Kidney epithelial cell (primary cell): Measurements from ENCODE around the gene SPAG6. TPM values are rescaled to one million over a fixed set of nuclear protein-coding genes. Genes with fewer than 3 reads are reported as not detected.

Experiments used
- DNase-seq: peaks from one replicate; pipeline ENCODE4 v3.0.0-alpha.2; 2010; ENCODE audit warnings: low read depth
- H3K27me3 ChIP-seq: 2 replicates; pipeline ENCODE4 v1.6.0; 2011; ENCODE audit warnings: low read length; ENCODE audit not compliant: control insufficient read depth, insufficient read depth
- H3K36me3 ChIP-seq: 2 replicates; pipeline ENCODE4 v1.5.1; 2011; ENCODE audit warnings: low read length; ENCODE audit not compliant: control insufficient read depth, insufficient read depth
- H3K4me3 ChIP-seq: 2 replicates; pipeline ENCODE4 v1.5.1; 2011; ENCODE audit warnings: low read depth, mild to moderate bottlenecking, control low read depth, low read length
- CTCF ChIP-seq: IDR thresholded peaks from 2 replicates; pipeline ENCODE4 v1.5.1; 2011; ENCODE audit warnings: mild to moderate bottlenecking, moderate library complexity, low read length, control low read depth, inconsistent platforms; ENCODE audit not compliant: insufficient read depth, poor library complexity, severe bottlenecking
- total RNA-seq: library from RNA; depleted of rRNA; stranded (reverse); fragments of >200 nt; gene quantifications from 2 replicates; pipeline ENCODE4 v1.2.3, GENCODE V29; 2015

The SPAG6 gene
- total RNA-seq, 1 donor from 2014 or later: 0.79 TPM

GRCh38 chr10:22436526-22436892 lies 91.2 kb downstream of the SPAG6 start:
- Histone ChIP-seq H3K4me3 (peak overlapping the region; percentile 46), H3K27me3 (no peaks in the 10 kb centered on the region), H3K36me3 (no peaks in the 10 kb centered on the region)
- TF ChIP-seq CTCF: no peak
- DNase-seq: no peak

- no peak for TF ChIP-seq CTCF
- Histone ChIP-seq H3K27me3 (no peaks in the 10 kb centered on the region), H3K4me3 (peak overlapping the region; percentile 46), H3K36me3 (no peaks in the 10 kb centered on the region)
- peak; percentile 35 for DNase-seq
Observed at GRCh38 chr10:22436893-22437619, 91.8 kb downstream of the SPAG6 start.

GRCh38 chr10:22437620-22438588 lies 92.6 kb downstream of the SPAG6 start:
- Histone ChIP-seq H3K36me3 (no peaks in the 10 kb centered on the region), H3K4me3 (peak overlapping the region; percentile 46), H3K27me3 (no peaks in the 10 kb centered on the region)
- no peak for TF ChIP-seq CTCF
- no peak for DNase-seq

- no peaks in the 10 kb centered on the region for H3K27me3 ChIP-seq
- no peaks in the 10 kb centered on the region for H3K36me3 ChIP-seq
- no peak for DNase-seq
- TF ChIP-seq CTCF: no peak
- no peak overlapping the region for H3K4me3 ChIP-seq
Observed at GRCh38 chr10:22438711-22439110, 93.4 kb downstream of the SPAG6 start.

- H3K27me3 ChIP-seq: no peaks in the 10 kb centered on the region
- TF ChIP-seq CTCF: no peak
- DNase-seq: no peak
Observed at GRCh38 chr10:22442063-22442462, 96.8 kb downstream of the SPAG6 start.

More at GRCh38 chr10:22442063-22442462, 96.8 kb downstream of the SPAG6 start:
- H3K36me3 ChIP-seq: no peaks in the 10 kb centered on the region
- no peak overlapping the region for H3K4me3 ChIP-seq
